Suprapubic skin (tissue), 3 donors: Measurements from ENCODE around the gene RNASEH2B.

Experiments
- EP300 ChIP-seq: sonication (generic); formaldehyde crosslinking; IDR thresholded peaks from one replicate; pipeline ENCODE4 v1.6.1; 2017; ENCODE audit warnings: antibody characterized with exemption
- TF ChIP-seq, protein P1 (sequence below), 2 donors: fragments of 200-600 bp in 1 of 2; fragments of 450-650 bp in 1 of 2; sonication (generic) in 1 of 2; IDR thresholded peaks; one replicate each; pipeline ENCODE4 v1.5.1; 2016 to 2019; ENCODE audit warnings: antibody characterized with exemption in 2 of 2, mild to moderate bottlenecking in 1 of 2, moderate library complexity in 1 of 2

DNA sequence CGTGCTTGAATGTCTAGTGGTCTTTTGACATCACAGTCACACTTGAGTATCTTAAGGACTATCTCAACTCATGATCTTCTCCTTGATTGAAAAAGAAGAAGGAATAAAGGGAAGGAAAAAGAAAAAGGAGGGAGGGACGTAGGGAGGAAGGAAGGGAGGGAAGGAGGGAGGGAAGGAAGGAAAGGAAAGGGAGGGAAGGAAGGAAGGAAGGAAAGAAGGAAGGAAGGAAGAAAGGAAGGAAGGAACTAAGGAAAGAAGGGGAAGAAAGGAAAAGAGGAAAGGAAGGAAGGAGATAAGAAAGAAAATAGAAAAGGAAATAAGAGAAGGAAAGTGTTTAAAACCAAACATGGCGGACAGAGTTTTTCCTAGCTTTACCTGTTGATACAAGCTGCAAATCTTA, 64.7 kb downstream of the RNASEH2B start:
- TF ChIP-seq, protein P1, sequence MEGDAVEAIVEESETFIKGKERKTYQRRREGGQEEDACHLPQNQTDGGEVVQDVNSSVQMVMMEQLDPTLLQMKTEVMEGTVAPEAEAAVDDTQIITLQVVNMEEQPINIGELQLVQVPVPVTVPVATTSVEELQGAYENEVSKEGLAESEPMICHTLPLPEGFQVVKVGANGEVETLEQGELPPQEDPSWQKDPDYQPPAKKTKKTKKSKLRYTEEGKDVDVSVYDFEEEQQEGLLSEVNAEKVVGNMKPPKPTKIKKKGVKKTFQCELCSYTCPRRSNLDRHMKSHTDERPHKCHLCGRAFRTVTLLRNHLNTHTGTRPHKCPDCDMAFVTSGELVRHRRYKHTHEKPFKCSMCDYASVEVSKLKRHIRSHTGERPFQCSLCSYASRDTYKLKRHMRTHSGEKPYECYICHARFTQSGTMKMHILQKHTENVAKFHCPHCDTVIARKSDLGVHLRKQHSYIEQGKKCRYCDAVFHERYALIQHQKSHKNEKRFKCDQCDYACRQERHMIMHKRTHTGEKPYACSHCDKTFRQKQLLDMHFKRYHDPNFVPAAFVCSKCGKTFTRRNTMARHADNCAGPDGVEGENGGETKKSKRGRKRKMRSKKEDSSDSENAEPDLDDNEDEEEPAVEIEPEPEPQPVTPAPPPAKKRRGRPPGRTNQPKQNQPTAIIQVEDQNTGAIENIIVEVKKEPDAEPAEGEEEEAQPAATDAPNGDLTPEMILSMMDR (IDR thresholded peaks at IDR 0.05) = no peak
- TF ChIP-seq EP300 = no peak
